ENCODE results near the gene CXCL11.
A peak's percentile ranks its signal among the peaks of the same experiment; 100 is the strongest.
"Not testable (repeated sequence)": the region's sequence is repeated elsewhere in the genome, so short reads cannot be mapped to it uniquely, and the experiment has no call there.

CXCL11 gene

DNA sequence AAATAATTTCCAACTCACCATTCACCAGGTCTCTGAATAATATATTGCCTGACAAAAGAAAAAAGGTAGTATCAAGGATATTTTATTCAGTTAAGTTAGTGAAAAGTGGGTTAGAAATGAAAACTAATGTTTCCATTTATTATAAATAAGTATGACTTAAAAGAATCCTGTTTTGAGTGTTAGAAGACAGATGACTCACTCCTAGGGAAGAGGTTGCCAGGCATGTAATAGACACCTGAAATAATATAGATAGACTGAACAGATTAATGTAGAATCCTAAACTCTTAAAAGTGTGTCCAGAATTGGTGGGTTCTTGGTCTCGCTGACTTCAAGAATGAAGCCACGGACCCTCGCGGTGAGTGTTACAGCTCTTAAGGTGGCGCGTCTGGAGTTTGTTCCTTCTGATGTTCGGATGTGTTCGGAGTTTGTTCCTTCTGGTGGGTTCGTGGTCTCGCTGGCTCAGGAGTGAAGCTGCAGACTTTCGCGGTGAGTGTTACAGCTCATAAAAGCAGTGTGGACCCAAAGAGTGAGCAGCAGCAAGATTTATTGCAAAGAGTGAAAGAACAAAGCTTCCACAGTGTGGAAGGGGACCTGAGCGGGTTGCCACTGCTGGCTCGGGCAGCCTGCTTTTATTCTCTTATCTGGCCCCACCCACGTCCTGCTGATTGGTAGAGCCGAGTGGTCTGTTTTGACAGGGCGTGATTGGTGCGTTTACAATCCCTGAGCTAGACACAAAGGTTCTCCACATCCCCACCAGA, 6.5 kb upstream of the CXCL11 start:
- DNase-seq, result not testable (repeated sequence)

DNA sequence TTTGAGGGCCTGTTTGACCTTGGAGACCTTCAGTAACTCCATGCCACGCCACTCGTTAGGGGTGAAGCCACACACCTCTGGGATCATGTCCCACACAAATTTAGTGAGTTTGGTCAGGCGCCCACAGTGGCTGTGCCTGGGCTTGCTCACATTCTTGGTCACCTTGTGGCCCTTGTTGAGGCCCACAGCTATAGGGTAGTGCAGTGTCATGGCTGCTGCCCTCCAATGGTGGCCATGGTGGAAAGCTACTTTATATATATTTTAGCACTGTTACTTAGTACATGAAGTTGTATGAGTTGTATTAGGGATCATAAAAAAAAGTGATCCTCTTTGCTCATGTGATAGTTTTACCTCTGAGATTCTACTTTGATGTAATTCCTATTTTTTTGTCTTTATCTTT, 985 bp upstream of the CXCL11 start:
- DNase-seq, result no peak

DNA sequence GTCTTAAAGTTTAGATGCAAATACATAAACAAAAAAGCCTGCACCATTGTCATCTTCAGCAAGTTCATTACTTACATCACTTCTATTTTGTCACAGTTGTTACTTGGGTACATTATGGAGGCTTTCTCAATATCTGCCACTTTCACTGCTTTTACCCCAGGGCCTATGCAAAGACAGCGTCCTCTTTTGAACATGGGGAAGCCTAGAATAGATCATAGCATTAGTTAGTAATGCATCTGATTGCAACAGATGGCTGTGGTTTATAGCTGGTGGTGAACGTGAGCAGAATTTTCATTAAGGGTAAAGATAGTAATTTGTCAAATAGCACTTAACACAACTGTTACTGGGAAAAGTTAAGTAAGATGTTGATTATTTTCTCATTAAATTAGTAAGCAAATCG, 729 bp downstream of the CXCL11 start:
- DNase-seq, result peak; percentile 25

DNA sequence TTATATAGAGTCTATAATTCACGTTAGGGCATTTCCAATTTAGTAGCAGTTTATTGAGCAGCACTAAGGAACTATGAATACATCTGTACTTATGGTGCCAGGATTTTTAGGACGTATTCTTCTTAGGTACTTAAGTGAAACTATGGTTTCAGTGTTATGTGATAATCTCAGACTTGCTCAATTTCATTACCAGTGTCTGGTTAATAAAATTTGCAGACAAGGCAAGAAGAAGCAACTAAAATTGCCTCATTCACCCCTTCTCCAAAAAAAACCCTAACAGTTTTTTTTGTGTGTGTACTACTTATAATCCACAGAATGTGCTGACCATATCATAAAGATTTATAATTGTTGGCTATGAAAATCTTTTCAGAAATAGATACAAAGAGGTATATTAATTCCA, 6.6 kb downstream of the CXCL11 start:
- no peak for DNase-seq

DNA sequence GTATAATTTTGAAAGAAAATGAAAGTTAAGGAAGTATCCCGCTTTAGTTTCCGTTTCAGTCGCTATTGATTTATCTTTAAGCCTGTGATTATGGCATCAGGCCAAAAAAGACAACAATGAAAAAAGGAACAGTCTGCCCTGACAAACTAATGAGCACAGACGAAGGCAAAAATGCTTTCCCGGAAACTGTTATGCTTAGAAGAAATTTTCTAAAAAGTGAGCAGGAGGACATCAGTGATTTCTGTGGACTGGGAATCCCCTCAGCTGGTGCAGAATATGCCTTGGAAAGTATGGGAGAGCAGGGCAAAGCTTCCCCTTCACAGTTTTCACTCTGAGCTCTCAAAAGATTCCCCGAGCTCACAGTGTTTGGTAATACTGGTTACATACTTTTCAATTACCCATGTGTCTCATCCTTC, 7.5 kb downstream of the CXCL11 start:
- no peak for DNase-seq

DNA sequence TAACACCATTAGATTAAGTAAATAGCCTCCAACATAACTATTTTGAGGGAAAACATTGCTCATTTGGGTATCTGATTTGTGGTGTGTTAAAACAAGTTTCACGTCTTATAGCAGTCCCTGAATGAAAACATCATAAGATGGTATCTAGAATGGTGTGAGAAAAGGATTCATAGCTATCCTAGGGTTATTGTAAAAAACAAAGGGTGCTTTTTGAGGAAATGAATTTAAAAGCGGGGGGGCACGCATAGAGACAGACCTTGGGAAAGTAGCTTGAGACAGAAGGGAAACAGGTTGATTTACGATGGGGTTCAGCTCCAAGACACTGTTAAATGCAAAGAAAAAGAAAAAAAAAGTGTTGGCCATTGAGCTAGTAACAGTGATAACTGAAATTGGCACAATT, 11.8 kb downstream of the CXCL11 start:
- DNase-seq, result no peak

GRCh38 chr4:76023389-76023788, 12.5 kb downstream of the CXCL11 start, which contains the start of gene CXCL10:
Gene CXCL10, minus strand, starts transcription at chr4:76023497. Its CDS starts 66 bp downstream, at chr4:76023431.
- DNase-seq, result no peak

DNA sequence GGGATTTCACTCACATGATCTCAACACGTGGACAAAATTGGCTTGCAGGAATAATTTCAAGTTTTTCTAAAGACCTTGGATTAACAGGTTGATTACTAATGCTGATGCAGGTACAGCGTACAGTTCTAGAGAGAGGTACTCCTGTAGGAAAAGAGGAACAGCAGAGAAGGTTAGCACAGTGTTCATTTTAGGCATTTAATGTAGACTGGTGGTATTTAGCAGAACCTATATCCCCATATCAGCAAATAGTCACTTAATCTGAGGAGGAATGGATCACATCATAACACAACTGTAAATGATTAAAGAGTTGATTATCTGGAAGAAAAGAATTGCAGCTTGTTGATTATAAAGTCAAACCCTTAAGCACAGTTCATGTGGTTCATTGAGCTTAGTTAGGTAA, 13.2 kb downstream of the CXCL11 start:
- DNase-seq, result no peak

DNA sequence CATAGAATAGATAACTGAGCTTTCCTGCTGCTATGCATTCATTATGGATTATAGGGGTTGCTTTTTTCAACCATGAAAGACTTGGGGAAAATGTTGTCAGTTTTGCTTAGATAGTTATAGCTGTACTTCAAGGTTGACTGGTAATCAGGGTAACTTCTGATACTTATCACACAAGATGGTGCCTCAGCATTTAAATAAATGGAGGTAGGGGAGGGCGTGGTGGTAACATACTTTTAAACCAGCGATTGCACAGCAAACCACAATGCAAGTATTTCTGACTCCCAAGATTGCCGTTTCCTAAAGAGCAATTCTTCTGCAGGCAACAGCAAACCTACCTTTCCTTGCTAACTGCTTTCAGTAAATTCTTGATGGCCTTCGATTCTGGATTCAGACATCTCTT, 13.8 kb downstream of the CXCL11 start:
- DNase-seq, result no peak

DNA sequence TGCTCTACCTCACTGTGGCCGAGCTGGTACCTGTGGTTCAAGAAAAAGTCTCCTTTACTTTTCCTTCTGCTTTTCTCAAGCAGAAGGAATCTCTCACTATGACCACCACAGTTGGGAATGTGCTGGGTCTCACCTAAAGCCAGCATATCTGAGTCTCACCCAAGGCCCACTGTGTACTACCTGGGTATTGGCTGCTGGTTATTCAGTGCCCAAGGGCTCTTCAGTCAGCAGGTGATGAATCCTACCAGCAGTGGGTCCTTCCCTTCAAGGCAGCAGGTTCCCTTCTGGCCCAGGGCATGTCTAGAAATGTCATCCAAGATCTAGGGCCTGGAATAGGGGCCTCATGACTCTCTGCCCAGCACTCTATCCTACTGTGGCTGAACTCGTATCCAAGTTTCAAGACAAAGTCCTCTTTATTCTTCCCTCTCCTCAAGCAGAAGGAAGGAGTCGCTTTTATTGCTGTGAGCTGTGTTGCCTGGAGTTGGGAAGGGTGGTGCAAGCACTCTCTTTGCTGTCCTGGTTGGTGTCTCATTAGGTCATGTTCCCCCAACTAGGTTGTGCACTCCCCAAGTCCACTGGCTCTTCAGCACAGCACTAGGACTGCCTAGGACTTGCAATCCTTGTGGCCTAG, 18.7 kb downstream of the CXCL11 start:
- DNase-seq, result no peak

GRCh38 chr4:76016393-76016792, 19.5 kb downstream of the CXCL11 start:
- DNase-seq, result peak; percentile 13

GRCh38 chr4:76013540-76013939, 22.3 kb downstream of the CXCL11 start:
- DNase-seq, result no peak

DNA sequence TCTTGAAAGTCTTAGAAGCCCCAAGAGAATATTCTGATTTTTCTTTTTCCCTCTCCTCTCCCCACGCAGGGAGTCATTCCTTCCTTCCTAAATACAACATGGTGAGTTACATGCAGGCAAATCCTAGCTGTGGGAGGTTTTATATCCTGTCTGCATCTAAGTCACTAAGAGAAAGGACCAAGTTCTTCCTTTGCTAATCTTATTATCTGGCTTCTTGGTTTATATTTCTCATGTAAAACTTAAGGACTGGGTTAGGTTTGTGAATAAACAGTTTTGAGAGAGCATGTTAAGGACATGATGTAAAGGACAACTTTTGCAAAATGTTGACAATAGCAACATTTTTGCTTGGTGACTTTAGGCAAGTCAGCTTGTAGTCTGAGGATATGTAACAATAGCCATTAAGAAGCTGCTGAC, 23.5 kb downstream of the CXCL11 start:
- no peak for DNase-seq

- no peak for DNase-seq
Measured at GRCh38 chr4:76011700-76012387, 24.0 kb downstream of the CXCL11 start.

GRCh38 chr4:76011018-76011670, 24.7 kb downstream of the CXCL11 start:
- no peak for DNase-seq

GRCh38 chr4:76010576-76010975, 25.3 kb downstream of the CXCL11 start:
- DNase-seq, result no peak

- DNase-seq, result no peak
Measured at GRCh38 chr4:76009311-76009710, 26.6 kb downstream of the CXCL11 start.

- DNase-seq, result no peak
Measured at GRCh38 chr4:76007089-76007862, 28.6 kb downstream of the CXCL11 start, which contains the start of gene CXCL9. Gene CXCL9, minus strand, starts transcription at chr4:76007509. Its CDS starts 60 bp downstream, at chr4:76007449.

DNA sequence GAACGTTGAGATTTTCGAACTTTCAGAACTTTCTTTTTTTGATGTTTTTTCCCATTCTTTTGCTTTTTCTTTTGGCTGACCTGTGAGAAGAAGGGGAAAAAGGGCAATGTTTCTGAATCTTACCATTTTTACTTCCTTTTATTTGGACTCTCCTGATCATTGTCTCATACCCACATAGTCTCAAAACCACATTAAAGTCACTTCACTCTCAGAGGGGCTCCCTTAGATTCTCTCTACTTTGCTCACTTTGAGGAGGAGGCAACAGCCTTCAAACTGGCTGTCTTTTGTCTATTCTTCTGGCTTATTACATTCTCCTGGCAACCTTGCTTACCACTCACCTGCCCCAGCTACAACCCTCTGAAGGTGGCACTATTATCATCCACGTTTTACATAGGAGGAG, 32.2 kb downstream of the CXCL11 start:
- DNase-seq, result no peak

- DNase-seq, result no peak
Measured at GRCh38 chr4:76003035-76003434, 32.8 kb downstream of the CXCL11 start.

DNA sequence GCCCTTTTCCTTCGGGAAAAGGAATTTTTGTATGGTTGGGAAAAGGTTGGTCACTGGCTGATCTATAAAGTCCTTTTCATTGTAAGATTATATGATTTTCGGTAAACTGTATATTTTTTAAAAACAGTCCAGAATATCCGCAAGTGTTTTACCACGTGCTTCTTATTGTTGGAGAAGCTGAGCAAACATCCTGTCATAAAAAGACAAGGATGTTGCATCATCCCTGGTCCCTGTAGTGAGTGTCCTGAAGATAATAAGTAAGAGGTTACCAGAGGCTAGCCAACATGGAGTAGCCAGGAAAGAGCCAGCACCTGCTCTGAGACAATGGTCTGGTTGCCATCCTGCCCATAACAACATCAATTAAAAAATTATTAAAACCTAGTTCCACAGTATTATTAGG, 33.7 kb downstream of the CXCL11 start:
- no peak for DNase-seq

GRCh38 chr4:76001700-76002099, 34.2 kb downstream of the CXCL11 start:
- DNase-seq, result no peak

DNA sequence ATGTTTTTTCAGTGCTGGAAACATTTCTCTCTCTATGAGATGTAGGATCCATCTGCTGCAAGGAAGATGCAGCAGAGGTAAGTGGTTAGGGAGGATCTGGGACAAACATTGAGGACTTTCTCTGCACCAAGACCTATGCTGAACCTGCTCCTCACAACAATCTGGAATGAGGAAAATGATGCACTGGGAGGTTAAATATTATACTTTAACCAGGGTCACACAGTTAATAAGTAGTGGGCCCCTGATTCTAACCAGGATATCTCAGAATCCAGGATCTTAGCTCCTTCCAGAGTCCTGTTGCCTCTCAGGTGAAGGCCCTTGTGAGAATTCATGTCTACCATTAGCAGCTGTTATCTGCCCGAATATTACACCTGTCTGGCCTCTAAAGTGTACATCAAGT, 35.6 kb downstream of the CXCL11 start:
- no peak for DNase-seq
